SK-N-SH treated with all-trans-retinoic acid at 6 μM for 48 hours (cell line): ENCODE measurements around the gene DCBLD2.

ENCODE experiments used
- ARNTL ChIP-seq: fragments of 450-650 bp; formaldehyde crosslinking; IDR thresholded peaks from 2 replicates; pipeline ENCODE4 v1.5.0; 2020; ENCODE audit warnings: low read depth, mild to moderate bottlenecking, moderate library complexity, borderline replicate concordance
- ESRRG ChIP-seq: fragments of 250-450 bp; sonication (Bioruptor Pico); IDR thresholded peaks from 2 replicates; pipeline ENCODE4 v1.6.1; 2021; ENCODE audit warnings: mild to moderate bottlenecking
- PATZ1 ChIP-seq: fragments of 250-450 bp; sonication (Bioruptor Pico); IDR thresholded peaks from 2 replicates; pipeline ENCODE4 v1.8.0; 2020; ENCODE audit warnings: mild to moderate bottlenecking, moderate library complexity, borderline replicate concordance
- POU6F1 ChIP-seq: fragments of 250-450 bp; sonication (Bioruptor Pico); IDR thresholded peaks from 2 replicates; pipeline ENCODE4 v1.8.0; 2021; ENCODE audit warnings: low read depth, mild to moderate bottlenecking, moderate library complexity, borderline replicate concordance
- PPARA ChIP-seq: fragments of 250-450 bp; sonication (Bioruptor Pico); IDR thresholded peaks from 2 replicates; pipeline ENCODE4 v1.5.0; 2020; ENCODE audit warnings: mild to moderate bottlenecking, borderline replicate concordance
- RARB ChIP-seq: fragments of 250-450 bp; sonication (Bioruptor Pico); IDR thresholded peaks from 2 replicates; pipeline ENCODE4 v1.8.0; 2021; ENCODE audit warnings: mild to moderate bottlenecking, moderate library complexity
- ZFP3 ChIP-seq: fragments of 250-450 bp; sonication (Bioruptor Pico); IDR thresholded peaks from 2 replicates; pipeline ENCODE4 v1.5.0; 2020; ENCODE audit warnings: mild to moderate bottlenecking, moderate library complexity

GRCh38 chr3:98788651-98789050, 112.8 kb downstream of the DCBLD2 start:
- TF ChIP-seq RARB (CRISPR knock-in tag) (no peak), PPARA (CRISPR knock-in tag) (no peak), ZFP3 (CRISPR knock-in tag) (no peak), ESRRG (CRISPR knock-in tag) (no peak), POU6F1 (CRISPR knock-in tag) (no peak), ARNTL (CRISPR knock-in tag) (no peak), PATZ1 (CRISPR knock-in tag) (no peak)
